Measurements from ENCODE around the gene RAP1GAP2. TPM values are rescaled to one million over a fixed set of nuclear protein-coding genes. Genes with fewer than 3 reads are reported as not detected.

Gene RAP1GAP2
- polyA plus RNA-seq, 3 donors: 1.5 to 48.4 (median 6.1) TPM

DNA sequence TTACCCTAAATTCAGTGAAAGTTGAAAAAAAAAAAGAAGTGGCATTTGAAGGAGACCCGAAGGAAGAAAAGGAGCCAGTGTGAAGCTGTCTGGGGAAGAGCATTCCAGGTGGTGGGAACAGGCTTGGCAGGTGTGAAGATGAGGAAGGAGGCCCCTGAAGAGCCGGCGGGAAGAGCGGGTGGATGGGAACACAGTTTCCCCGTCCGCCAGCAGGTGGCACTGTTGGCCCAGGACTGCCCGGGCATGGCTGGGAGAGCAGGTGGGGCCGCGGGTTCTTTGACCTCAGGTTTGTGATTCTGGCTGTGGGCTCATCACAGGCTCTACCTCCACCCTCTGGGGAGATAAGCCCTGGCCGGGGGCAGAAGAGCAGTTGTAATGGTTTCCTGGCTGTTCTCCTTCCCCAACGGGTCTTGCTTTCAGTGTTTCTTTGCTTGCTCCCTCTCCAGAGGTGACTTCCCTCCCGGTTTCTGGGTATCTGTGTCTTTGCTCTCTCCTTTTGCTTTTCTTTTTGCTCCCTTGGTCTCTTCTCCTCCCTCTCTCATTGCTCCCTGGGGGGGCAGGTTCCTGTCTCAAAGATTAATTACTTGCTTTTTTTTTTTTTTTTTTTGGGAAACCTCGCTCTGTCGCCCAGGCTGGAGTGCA, 32.3 kb downstream of the RAP1GAP2 start:
- H3K4me3 Mint-ChIP-seq: no peak overlapping the region
- no peak overlapping the region for H3K9ac ChIP-seq (ENCODE audit: insufficient read depth, low read length, poor library complexity, severe bottlenecking)
- peaks cover 13 to 28% of the 10 kb centered on the region in 2 donors for H3K4me1 ChIP-seq (ENCODE audit: control insufficient read depth in 1 of 2, insufficient read depth in 2 of 2, low read length in 2 of 2)
- peaks cover 0 to 2% (median 0%) of the 10 kb centered on the region in 7 donors for H3K9me3 Mint-ChIP-seq
- no peak overlapping the region for H3K27ac ChIP-seq (ENCODE audit: low read depth in 1 of 2, low read length in 2 of 2)
- peaks cover 4 to 12% of the 10 kb centered on the region in 2 donors for H3K36me3 ChIP-seq (replicated peaks in 1 of 2; ENCODE audit: control insufficient read depth in 1 of 2, insufficient read depth in 2 of 2, low read length in 2 of 2)
- no peaks in the 10 kb centered on the region for H3K9me3 ChIP-seq (replicated peaks in 1 of 2; ENCODE audit: control insufficient read depth in 1 of 2, insufficient read depth in 1 of 2, low read length in 2 of 2)
- 8% methylated on average over 5 of the region's 14 CpGs for WGBS (ENCODE audit: insufficient coverage)
- peaks cover 90% of the 10 kb centered on the region for H4K20me1 ChIP-seq (ENCODE audit: insufficient read depth, low read length)
- peaks cover 0 to under 1% (median 0%) of the 10 kb centered on the region in 3 donors for H3K27me3 Mint-ChIP-seq (ENCODE audit: low read depth in 3 of 3)
- H3K4me3 ChIP-seq (replicated peaks in 1 of 3; ENCODE audit: low read depth in 2 of 3, low read length in 3 of 3): no peak overlapping the region
- no peaks in the 10 kb centered on the region for H3K27me3 ChIP-seq (ENCODE audit: control insufficient read depth in 2 of 2, insufficient read depth in 2 of 2, low read length in 2 of 2)
- TF ChIP-seq, protein P1, sequence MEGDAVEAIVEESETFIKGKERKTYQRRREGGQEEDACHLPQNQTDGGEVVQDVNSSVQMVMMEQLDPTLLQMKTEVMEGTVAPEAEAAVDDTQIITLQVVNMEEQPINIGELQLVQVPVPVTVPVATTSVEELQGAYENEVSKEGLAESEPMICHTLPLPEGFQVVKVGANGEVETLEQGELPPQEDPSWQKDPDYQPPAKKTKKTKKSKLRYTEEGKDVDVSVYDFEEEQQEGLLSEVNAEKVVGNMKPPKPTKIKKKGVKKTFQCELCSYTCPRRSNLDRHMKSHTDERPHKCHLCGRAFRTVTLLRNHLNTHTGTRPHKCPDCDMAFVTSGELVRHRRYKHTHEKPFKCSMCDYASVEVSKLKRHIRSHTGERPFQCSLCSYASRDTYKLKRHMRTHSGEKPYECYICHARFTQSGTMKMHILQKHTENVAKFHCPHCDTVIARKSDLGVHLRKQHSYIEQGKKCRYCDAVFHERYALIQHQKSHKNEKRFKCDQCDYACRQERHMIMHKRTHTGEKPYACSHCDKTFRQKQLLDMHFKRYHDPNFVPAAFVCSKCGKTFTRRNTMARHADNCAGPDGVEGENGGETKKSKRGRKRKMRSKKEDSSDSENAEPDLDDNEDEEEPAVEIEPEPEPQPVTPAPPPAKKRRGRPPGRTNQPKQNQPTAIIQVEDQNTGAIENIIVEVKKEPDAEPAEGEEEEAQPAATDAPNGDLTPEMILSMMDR (IDR thresholded peaks at IDR 0.05): peak; percentile 90
- intact Hi-C loops (cut with micrococcal nuclease): loop anchor here (1.0 to 5.0 kb wide), 4 partner anchors 41 to 185 kb away; no protein-coding TSS in a partner anchor
- H3K36me3 Mint-ChIP-seq: peaks cover 17 to 45% of the 10 kb centered on the region in 2 donors
- no peak overlapping the region for H2AFZ ChIP-seq (ENCODE audit: insufficient read depth, low read depth, low read length, poor library complexity, severe bottlenecking)
- H3K4me1 Mint-ChIP-seq: peaks cover 36% of the 10 kb centered on the region
- peaks cover 68% of the 10 kb centered on the region for H3K79me2 ChIP-seq (ENCODE audit: insufficient read depth, low read length)
- H3K4me2 ChIP-seq (replicated peaks; ENCODE audit: extremely low read depth, low read length, poor library complexity, severe bottlenecking): no peak overlapping the region
- H3K27ac Mint-ChIP-seq: peak overlapping the region in 3 of 7 donors; percentile 44 to 66 (median 47)
- peak; percentile 42 to 60 (median 59) for DNase-seq

DNA sequence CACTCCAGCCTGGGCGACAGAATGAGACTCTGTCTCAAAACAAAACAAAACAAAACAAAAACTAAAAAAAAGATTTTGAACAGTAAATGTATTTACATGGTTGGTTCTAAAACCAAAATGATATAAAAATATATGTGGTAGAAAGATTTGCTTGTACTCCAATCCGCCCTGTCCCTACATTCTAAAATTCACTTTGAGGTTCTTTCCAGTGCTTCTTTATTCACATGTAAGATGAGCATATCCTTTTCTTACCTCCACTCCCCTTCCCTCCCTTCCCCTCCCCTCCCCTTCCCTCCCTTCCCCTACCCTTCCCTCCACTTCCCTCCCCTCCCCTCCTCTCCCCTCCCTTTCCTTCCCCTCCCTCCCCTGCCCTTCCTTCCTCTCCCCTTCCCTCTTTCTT, 34.4 kb downstream of the RAP1GAP2 start:
- no peak for DNase-seq
- no peak overlapping the region for H3K4me2 ChIP-seq (replicated peaks; ENCODE audit: extremely low read depth, low read length, poor library complexity, severe bottlenecking)
- H2AFZ ChIP-seq (ENCODE audit: insufficient read depth, low read depth, low read length, poor library complexity, severe bottlenecking): no peak overlapping the region
- H3K4me1 Mint-ChIP-seq: peaks cover 23% of the 10 kb centered on the region
- no peak overlapping the region for H3K4me3 ChIP-seq (replicated peaks in 1 of 3; ENCODE audit: low read depth in 2 of 3, low read length in 3 of 3)
- no peak overlapping the region for H3K4me3 Mint-ChIP-seq
- peaks cover 7 to 24% of the 10 kb centered on the region in 2 donors for H3K36me3 ChIP-seq (replicated peaks in 1 of 2; ENCODE audit: control insufficient read depth in 1 of 2, insufficient read depth in 2 of 2, low read length in 2 of 2)
- peaks cover 17 to 51% of the 10 kb centered on the region in 2 donors for H3K36me3 Mint-ChIP-seq
- H3K9ac ChIP-seq (ENCODE audit: insufficient read depth, low read length, poor library complexity, severe bottlenecking): no peak overlapping the region
- H3K27ac ChIP-seq (ENCODE audit: low read depth in 1 of 2, low read length in 2 of 2): no peak overlapping the region
- H3K27me3 ChIP-seq (ENCODE audit: control insufficient read depth in 2 of 2, insufficient read depth in 2 of 2, low read length in 2 of 2): no peaks in the 10 kb centered on the region
- H3K9me3 Mint-ChIP-seq: peaks cover 0 to 2% (median 0%) of the 10 kb centered on the region in 7 donors
- no CpG with 5 or more reads among the region's 2 CpGs for WGBS (ENCODE audit: insufficient coverage)
- intact Hi-C loops (cut with micrococcal nuclease): loop anchor here in 1 of 2 donors (5.0 kb wide), 1 partner anchor 102 kb away; no protein-coding TSS in a partner anchor
- H3K79me2 ChIP-seq (ENCODE audit: insufficient read depth, low read length): peaks cover 73% of the 10 kb centered on the region
- H3K4me1 ChIP-seq (ENCODE audit: control insufficient read depth in 1 of 2, insufficient read depth in 2 of 2, low read length in 2 of 2): peaks cover 5 to 14% of the 10 kb centered on the region in 2 donors
- TF ChIP-seq, protein P1 (IDR thresholded peaks at IDR 0.05): no peak
- peaks cover 94% of the 10 kb centered on the region for H4K20me1 ChIP-seq (ENCODE audit: insufficient read depth, low read length)
- no peaks in the 10 kb centered on the region for H3K27me3 Mint-ChIP-seq (ENCODE audit: low read depth in 3 of 3)
- H3K27ac Mint-ChIP-seq: peak overlapping the region in 1 of 7 donors; percentile 8
- no peaks in the 10 kb centered on the region for H3K9me3 ChIP-seq (replicated peaks in 1 of 2; ENCODE audit: control insufficient read depth in 1 of 2, insufficient read depth in 1 of 2, low read length in 2 of 2)

Measured in CD14-positive monocyte (primary cell).